ENCODE data around the gene LSAMP. TPM values are rescaled to one million over a fixed set of nuclear protein-coding genes. Genes with fewer than 3 reads are reported as not detected.

The LSAMP gene
- total RNA-seq, 2 donors from 2014 or later, result 1.9 to 5.4 TPM

GRCh38 chr3:115855911-115856310, 589.4 kb downstream of the LSAMP start:
- no peak overlapping the region for H3K4me3 ChIP-seq
- H3K27me3 ChIP-seq (replicated peaks; ENCODE audit: insufficient read depth), result no peaks in the 10 kb centered on the region
- ATAC-seq (ENCODE audit: insufficient number of reproducible peaks, low FRiP score, low read depth) (no peak), DNase-seq (ENCODE audit: low spot score) (no peak)
- H3K36me3 ChIP-seq, result no peaks in the 10 kb centered on the region
- H3K27ac ChIP-seq, result no peak overlapping the region
- no peaks in the 10 kb centered on the region for H3K4me1 ChIP-seq (ENCODE audit: control insufficient read depth in 1 of 2, low read depth in 2 of 2)
- H3K9me3 ChIP-seq, result no peaks in the 10 kb centered on the region
- TF ChIP-seq, protein P1, sequence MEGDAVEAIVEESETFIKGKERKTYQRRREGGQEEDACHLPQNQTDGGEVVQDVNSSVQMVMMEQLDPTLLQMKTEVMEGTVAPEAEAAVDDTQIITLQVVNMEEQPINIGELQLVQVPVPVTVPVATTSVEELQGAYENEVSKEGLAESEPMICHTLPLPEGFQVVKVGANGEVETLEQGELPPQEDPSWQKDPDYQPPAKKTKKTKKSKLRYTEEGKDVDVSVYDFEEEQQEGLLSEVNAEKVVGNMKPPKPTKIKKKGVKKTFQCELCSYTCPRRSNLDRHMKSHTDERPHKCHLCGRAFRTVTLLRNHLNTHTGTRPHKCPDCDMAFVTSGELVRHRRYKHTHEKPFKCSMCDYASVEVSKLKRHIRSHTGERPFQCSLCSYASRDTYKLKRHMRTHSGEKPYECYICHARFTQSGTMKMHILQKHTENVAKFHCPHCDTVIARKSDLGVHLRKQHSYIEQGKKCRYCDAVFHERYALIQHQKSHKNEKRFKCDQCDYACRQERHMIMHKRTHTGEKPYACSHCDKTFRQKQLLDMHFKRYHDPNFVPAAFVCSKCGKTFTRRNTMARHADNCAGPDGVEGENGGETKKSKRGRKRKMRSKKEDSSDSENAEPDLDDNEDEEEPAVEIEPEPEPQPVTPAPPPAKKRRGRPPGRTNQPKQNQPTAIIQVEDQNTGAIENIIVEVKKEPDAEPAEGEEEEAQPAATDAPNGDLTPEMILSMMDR (IDR thresholded peaks at IDR 0.05), result no peak

GRCh38 chr3:115853104-115853503, 592.2 kb downstream of the LSAMP start:
- no peaks in the 10 kb centered on the region for H3K36me3 ChIP-seq
- H3K4me3 ChIP-seq, result no peak overlapping the region
- DNase-seq (ENCODE audit: low spot score) (no peak), ATAC-seq (ENCODE audit: insufficient number of reproducible peaks, low FRiP score, low read depth) (no peak)
- TF ChIP-seq, protein P1 (IDR thresholded peaks at IDR 0.05), result no peak
- H3K4me1 ChIP-seq (ENCODE audit: control insufficient read depth in 1 of 2, low read depth in 2 of 2), result no peaks in the 10 kb centered on the region
- H3K9me3 ChIP-seq, result no peaks in the 10 kb centered on the region
- no peak overlapping the region for H3K27ac ChIP-seq
- H3K27me3 ChIP-seq (replicated peaks; ENCODE audit: insufficient read depth), result no peaks in the 10 kb centered on the region

DNA sequence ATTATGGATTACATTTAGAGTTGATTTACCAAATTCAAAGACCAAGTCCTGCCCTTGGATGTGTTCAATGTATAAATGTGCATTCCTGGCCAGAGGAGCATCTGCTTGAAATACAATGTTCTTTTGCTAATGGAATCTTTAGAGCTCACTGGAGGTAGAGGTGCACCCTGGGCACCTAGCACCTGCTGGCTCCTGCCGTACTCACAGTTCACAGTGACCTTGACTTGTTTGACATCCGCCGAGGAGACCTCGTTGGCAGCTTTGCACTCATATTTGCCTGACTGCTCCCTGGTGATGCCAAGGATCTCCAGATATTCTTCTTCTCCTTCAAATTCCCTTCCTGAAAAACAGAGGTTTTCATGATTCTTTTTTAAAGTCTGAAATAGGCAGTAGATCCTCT, 593.0 kb downstream of the LSAMP start:
- Histone ChIP-seq H3K4me1 (ENCODE audit: control insufficient read depth in 1 of 2, low read depth in 2 of 2) (no peaks in the 10 kb centered on the region), H3K9me3 (no peaks in the 10 kb centered on the region), H3K36me3 (no peaks in the 10 kb centered on the region), H3K27ac (no peak overlapping the region), H3K27me3 (replicated peaks; ENCODE audit: insufficient read depth) (no peaks in the 10 kb centered on the region), H3K4me3 (no peak overlapping the region)
- no peak for DNase-seq (ENCODE audit: low spot score)
- TF ChIP-seq, protein P1 (IDR thresholded peaks at IDR 0.05), result no peak
- no peak for ATAC-seq (ENCODE audit: insufficient number of reproducible peaks, low FRiP score, low read depth)

DNA sequence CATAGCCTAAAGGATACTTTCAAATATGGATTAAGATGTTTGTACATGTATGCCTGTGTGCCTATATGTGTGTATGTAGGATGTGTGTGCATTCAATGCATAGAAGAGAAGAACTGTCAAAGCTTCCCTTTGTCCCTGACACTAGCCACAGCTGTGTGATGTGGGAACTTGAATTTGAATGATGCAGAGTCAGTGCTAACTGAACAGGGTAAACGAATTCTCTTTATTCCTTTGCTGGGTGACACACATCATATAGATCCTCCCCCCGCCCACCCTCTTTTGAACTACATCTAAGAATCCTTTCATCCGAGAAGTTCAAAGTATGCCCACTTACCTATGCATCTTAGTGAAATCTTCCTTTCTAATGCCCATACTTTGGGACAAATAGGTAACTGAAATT, 593.7 kb downstream of the LSAMP start:
- DNase-seq (ENCODE audit: low spot score) (no peak), ATAC-seq (ENCODE audit: insufficient number of reproducible peaks, low FRiP score, low read depth) (no peak)
- Histone ChIP-seq H3K27me3 (replicated peaks; ENCODE audit: insufficient read depth) (no peaks in the 10 kb centered on the region), H3K9me3 (no peaks in the 10 kb centered on the region), H3K4me3 (no peak overlapping the region), H3K36me3 (no peaks in the 10 kb centered on the region), H3K27ac (no peak overlapping the region), H3K4me1 (ENCODE audit: control insufficient read depth in 1 of 2, low read depth in 2 of 2) (no peaks in the 10 kb centered on the region)
- TF ChIP-seq, protein P1 (IDR thresholded peaks at IDR 0.05), result no peak

GRCh38 chr3:115848641-115849040, 596.6 kb downstream of the LSAMP start:
- DNase-seq (ENCODE audit: low spot score), result no peak
- Histone ChIP-seq H3K36me3 (no peaks in the 10 kb centered on the region), H3K9me3 (no peaks in the 10 kb centered on the region), H3K4me1 (ENCODE audit: control insufficient read depth in 1 of 2, low read depth in 2 of 2) (no peaks in the 10 kb centered on the region), H3K27me3 (replicated peaks; ENCODE audit: insufficient read depth) (no peaks in the 10 kb centered on the region), H3K27ac (no peak overlapping the region), H3K4me3 (no peak overlapping the region)
- TF ChIP-seq, protein P1 (IDR thresholded peaks at IDR 0.05), result no peak
- ATAC-seq (ENCODE audit: insufficient number of reproducible peaks, low FRiP score, low read depth), result no peak
